H1 (cell line): Measurements from ENCODE around the gene ELANE. TPM values are rescaled to one million over a fixed set of nuclear protein-coding genes. Genes with fewer than 3 reads are reported as not detected.
A peak's percentile ranks its signal among the peaks of the same experiment; 100 is the strongest.

ENCODE experiments used
- CTCF ChIA-PET: fragments of 300-600 bp; sonication (Branson Sonifier 250); formaldehyde crosslinking; loops from one replicate; lab custom pipeline; 2021; ENCODE audit not compliant: partially characterized antibody; lab: Charles Lee
- POLR2A ChIA-PET: fragments of 300-600 bp; sonication (Branson Sonifier 250); formaldehyde crosslinking; loops from one replicate; lab custom pipeline; 2021; ENCODE audit warnings: inconsistent platforms; ENCODE audit not compliant: partially characterized antibody; lab: Charles Lee
- DNase-seq, 2 experiments: peaks; one replicate each; pipeline versions ENCODE4 v3.0.0 to v3.0.0-alpha.2; 2010 to 2022; ENCODE audit warnings: low spot score in 2 of 2, low read depth in 1 of 2, mixed read lengths in 1 of 2
- FAIRE-seq: peaks from 2 replicates; lab custom pipeline; 2011; peaks lifted over from hg19 to GRCh38; lab: Jason Lieb, UNC
- H2AFZ ChIP-seq: 2 replicates; pipeline ENCODE4 v1.8.1; 2012; ENCODE audit warnings: low read length, inconsistent platforms
- H2AK5ac ChIP-seq: 2 replicates; pipeline ENCODE4 v1.6.1; 2013; ENCODE audit warnings: low read depth, low read length
- H2BK120ac ChIP-seq: replicated peaks from 2 replicates; pipeline ENCODE3; 2013; ENCODE audit warnings: low read depth, low read length, inconsistent platforms
- H2BK12ac ChIP-seq: 2 replicates; pipeline ENCODE4 v1.6.1; 2013; ENCODE audit warnings: low read depth, low read length
- H2BK15ac ChIP-seq: 2 replicates; pipeline ENCODE4 v1.6.1; 2013; ENCODE audit warnings: low read length
- H2BK20ac ChIP-seq: 2 replicates; pipeline ENCODE4 v1.6.1; 2013; ENCODE audit warnings: low read length
- H2BK5ac ChIP-seq: 2 replicates; pipeline ENCODE4 v1.6.1; 2013; ENCODE audit warnings: low read depth, low read length
- H3K14ac ChIP-seq: 2 replicates; pipeline ENCODE4 v1.6.1; 2013; ENCODE audit warnings: inconsistent platforms; ENCODE audit not compliant: insufficient read length
- H3K18ac ChIP-seq: 2 replicates; pipeline ENCODE4 v1.6.1; 2013; ENCODE audit warnings: low read length; ENCODE audit errors: extremely low read depth
- H3K23ac ChIP-seq: 2 replicates; pipeline ENCODE4 v1.6.1; 2013; ENCODE audit warnings: inconsistent platforms; ENCODE audit not compliant: insufficient read length
- H3K23me2 ChIP-seq: 2 replicates; pipeline ENCODE4 v1.6.1; 2013; ENCODE audit warnings: low read depth, low read length
- H3K27ac ChIP-seq: 2 replicates; pipeline ENCODE4 v1.6.1; 2011; ENCODE audit warnings: low read depth, low read length, inconsistent platforms
- H3K27me3 ChIP-seq, 4 experiments: replicated peaks in 1 of 4; 1 replicate in 1 of 4; 2 replicates in 3 of 4; pipeline versions ENCODE4 v1.6.1 to v1.8.1; 2011 to 2013; ENCODE audit warnings: low read length in 3 of 4, mild to moderate bottlenecking in 3 of 4, inconsistent platforms in 2 of 4, mixed read lengths in 2 of 4, moderate library complexity in 1 of 4; ENCODE audit not compliant: control insufficient read depth in 3 of 4, insufficient read depth in 3 of 4; ENCODE audit errors: extremely low read depth in 1 of 4
- H3K36me3 ChIP-seq, 4 experiments: 2 replicates each; pipeline versions ENCODE4 v1.6.1 to v1.8.1; 2011 to 2013; ENCODE audit warnings: mild to moderate bottlenecking in 4 of 4, low read length in 3 of 4, moderate library complexity in 2 of 4, control low read depth in 1 of 4, inconsistent platforms in 1 of 4; ENCODE audit not compliant: insufficient read depth in 4 of 4, control insufficient read depth in 2 of 4
- H3K4ac ChIP-seq: replicated peaks from 2 replicates; pipeline ENCODE3; 2013; ENCODE audit warnings: low read length, low read depth, mixed read lengths, inconsistent platforms; ENCODE audit not compliant: insufficient read length
- H3K4me1 ChIP-seq, 4 experiments: replicated peaks in 1 of 4; 1 replicate in 1 of 4; 2 replicates in 3 of 4; pipeline versions ENCODE4 v1.6.1 to v1.8.1; 2011 to 2013; ENCODE audit warnings: low read length in 3 of 4, inconsistent platforms in 2 of 4, mixed read lengths in 1 of 4; ENCODE audit not compliant: insufficient read depth in 4 of 4, control insufficient read depth in 3 of 4
- H3K4me2 ChIP-seq, 2 experiments: 2 replicates each; pipeline versions ENCODE4 v1.6.1 to v1.8.1; 2011 to 2013; ENCODE audit warnings: low read depth in 2 of 2, low read length in 2 of 2, control low read depth in 1 of 2, inconsistent platforms in 1 of 2, mild to moderate bottlenecking in 1 of 2; ENCODE audit not compliant: insufficient read depth in 1 of 2
- H3K4me3 ChIP-seq, 4 experiments: fragments of 200-600, 300-600 bp in 1 of 4; sonication (generic), shearing (Covaris generic), sonication (Bioruptor Twin) in 1 of 4; 2 replicates each; pipeline versions ENCODE4 v1.5.1 to v1.8.1; 2011 to 2016; ENCODE audit warnings: low read length in 4 of 4, low read depth in 3 of 4, control low read depth in 2 of 4, inconsistent platforms in 2 of 4, mild to moderate bottlenecking in 2 of 4, mixed read lengths in 1 of 4, moderate library complexity in 1 of 4; ENCODE audit not compliant: insufficient read depth in 2 of 4; ENCODE audit errors: extremely low read depth in 1 of 4
- H3K56ac ChIP-seq: replicated peaks from 2 replicates; pipeline ENCODE3; 2013; ENCODE audit warnings: low read depth, mild to moderate bottlenecking, mixed read lengths, low read length, inconsistent platforms; ENCODE audit not compliant: insufficient read length
- H3K79me1 ChIP-seq: 2 replicates; pipeline ENCODE4 v1.6.1; 2013; ENCODE audit warnings: low read depth, low read length, control low read depth
- H3K79me2 ChIP-seq, 2 experiments: 2 replicates each; pipeline versions ENCODE4 v1.6.1 to v1.8.1; 2012 to 2013; ENCODE audit warnings: low read length in 2 of 2, mild to moderate bottlenecking in 2 of 2, inconsistent platforms in 1 of 2; ENCODE audit not compliant: insufficient read depth in 2 of 2, control insufficient read depth in 1 of 2
- H3K9ac ChIP-seq, 4 experiments: replicated peaks in 1 of 4; 1 replicate in 1 of 4; 2 replicates in 3 of 4; pipeline versions ENCODE4 v1.6.1 to v1.8.1; 2011 to 2013; ENCODE audit warnings: low read depth in 3 of 4, low read length in 3 of 4, control low read depth in 2 of 4, mild to moderate bottlenecking in 2 of 4, moderate library complexity in 2 of 4, inconsistent platforms in 1 of 4; ENCODE audit errors: extremely low read depth in 1 of 4
- H3K9me3 ChIP-seq, 2 experiments: 2 replicates each; pipeline versions ENCODE4 v1.6.1 to v1.8.1; 2012 to 2013; ENCODE audit warnings: mild to moderate bottlenecking in 2 of 2, moderate library complexity in 2 of 2, control low read depth in 1 of 2, inconsistent platforms in 1 of 2, low read depth in 1 of 2, low read length in 1 of 2, mixed read lengths in 1 of 2; ENCODE audit not compliant: insufficient read depth in 2 of 2
- H4K20me1 ChIP-seq, 2 experiments: replicated peaks in 1 of 2; 2 replicates each; pipeline versions ENCODE3 to v1.8.1; 2011 to 2013; ENCODE audit warnings: inconsistent platforms in 2 of 2, low read length in 2 of 2, mild to moderate bottlenecking in 1 of 2; ENCODE audit not compliant: insufficient read depth in 2 of 2, control insufficient read depth in 1 of 2
- H4K5ac ChIP-seq: 2 replicates; pipeline ENCODE4 v1.6.1; 2013; ENCODE audit warnings: low read length, low read depth, mixed read lengths, inconsistent platforms; ENCODE audit not compliant: insufficient read length
- H4K8ac ChIP-seq: 2 replicates; pipeline ENCODE4 v1.8.0; 2013; ENCODE audit warnings: mild to moderate bottlenecking, moderate library complexity, low read length, inconsistent platforms; ENCODE audit not compliant: insufficient read depth; ENCODE audit errors: extremely low read depth
- H4K91ac ChIP-seq: replicated peaks from 2 replicates; pipeline ENCODE3; 2013; ENCODE audit warnings: low read length, mixed read lengths, inconsistent platforms; ENCODE audit not compliant: insufficient read length
- EGR1 ChIP-seq: IDR thresholded peaks from 2 replicates; pipeline ENCODE4 v1.6.1; 2011; ENCODE audit warnings: low read depth, low read length, borderline replicate concordance
- RNF2 ChIP-seq: fragments of 200-900, 300-1000 bp; sonication (generic); IDR thresholded peaks from 2 replicates; pipeline ENCODE4 v1.7.1; 2016; ENCODE audit warnings: borderline replicate concordance, low read depth, mild to moderate bottlenecking, antibody characterized with exemption, low read length; ENCODE audit not compliant: poor library complexity, severe bottlenecking; ENCODE audit errors: missing control alignments
- WGBS, 2 experiments: shearing (Covaris generic) in 1 of 2; methylation state at CpG; one replicate each; pipeline versions ENCODE4 v1.1.6 to v1.1.7; 2013 to 2015; ENCODE audit warnings: low lambda C conversion rate in 2 of 2, mixed read lengths in 2 of 2, inconsistent platforms in 1 of 2, low coverage in 1 of 2, missing lambda C conversion rate in 1 of 2; ENCODE audit not compliant: insufficient replicate concordance in 2 of 2, insufficient coverage in 1 of 2, insufficient read length in 1 of 2; ENCODE audit errors: extremely low coverage in 1 of 2, missing lambda C conversion rate in 1 of 2; 5-methylcytosine and 5-hydroxymethylcytosine counted together
- polyA plus RNA-seq, 7 experiments: library from polyadenylated mRNA; depleted of rRNA in 3 of 7; stranded (reverse) in 5 of 7; unstranded in 2 of 7; fragments of >200 nt in 5 of 7; fragments of 200-250 nt in 2 of 7; gene quantifications; 1 replicate in 5 of 7; 2 replicates in 1 of 7; 4 replicates in 1 of 7; pipeline versions ENCODE4 v1.2.1 to v1.2.3, GENCODE V29; 2011 to 2013; ENCODE audit warnings: missing spikeins in 2 of 7, mixed read lengths in 2 of 7
- total RNA-seq: library from RNA; stranded (reverse); fragmentation: NEBNext Ultra II Directional; extraction: Animal tissue kit (Norgen Biotek cat#: 25700); gene quantifications from 2 replicates; pipeline ENCODE4 v1.2.1, GENCODE V29; 2021

The ELANE gene
- total and polyA plus RNA-seq, 2 of the 8 experiments (the other 6 are each of a cell fraction or from before 2014, with no cell fraction given), result not detected

DNA sequence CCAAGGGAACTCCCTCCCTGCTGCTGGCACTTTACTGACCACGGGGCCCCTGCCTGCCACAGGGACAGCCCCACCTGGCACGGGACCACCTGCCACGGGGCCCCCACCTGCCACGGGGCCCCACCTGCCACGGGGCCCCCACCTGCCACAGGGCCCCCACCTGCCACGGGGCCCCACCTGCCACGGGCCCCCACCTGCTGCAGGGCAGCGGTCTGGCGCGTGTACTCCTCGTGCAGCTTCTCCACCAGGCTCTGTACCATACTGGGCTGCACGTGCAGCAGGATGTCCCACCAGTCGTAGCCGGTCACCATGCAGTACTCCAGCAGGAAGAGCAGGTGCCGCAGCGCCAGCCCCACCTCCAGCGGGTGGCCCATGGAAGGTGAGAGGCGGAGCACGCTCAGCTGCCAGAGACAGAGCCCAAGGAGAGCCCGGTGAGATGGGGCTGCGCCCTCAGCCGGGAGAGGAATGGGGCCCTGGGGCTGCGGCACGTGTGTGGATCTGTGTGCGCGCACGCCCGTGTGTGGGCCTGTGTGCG lies 24.7 kb downstream of the ELANE start:
- H4K91ac ChIP-seq, result no peak overlapping the region
- peaks cover 0 to 5% of the 10 kb centered on the region in 2 experiments for H4K20me1 ChIP-seq
- no peak overlapping the region for H4K8ac ChIP-seq
- no peaks in the 10 kb centered on the region for H3K79me2 ChIP-seq
- no peak overlapping the region for H3K56ac ChIP-seq
- H2BK12ac ChIP-seq, result no peak overlapping the region
- H3K4me3 ChIP-seq, result no peak overlapping the region
- CTCF ChIA-PET, result interaction anchor here (1.5 to 3.1 kb wide), 2 partner anchors 13 to 47 kb away, joined by 4 to 16 read pairs; no protein-coding TSS in a partner anchor
- H3K14ac ChIP-seq, result no peak overlapping the region
- no peak overlapping the region for H3K27ac ChIP-seq
- no peak overlapping the region for H2BK5ac ChIP-seq
- no peak for FAIRE-seq
- H2AK5ac ChIP-seq, result no peak overlapping the region
- no peak overlapping the region for H4K5ac ChIP-seq
- TF ChIP-seq EGR1, result peak; percentile 39; the same call in 1 of the 2 replicates
- no peak for TF ChIP-seq RNF2
- TF ChIP-seq, all 59 proteins: peak for 1
- Histone ChIP-seq H3K23ac (no peak overlapping the region), H3K4ac (no peak overlapping the region), H3K36me3 (peaks cover 0 to 16% (median 4%) of the 10 kb centered on the region in 4 experiments; a peak in 5 of 8 replicates), H2AFZ (no peak overlapping the region), H3K9me3 (peaks cover 0 to 2% of the 10 kb centered on the region in 2 experiments; a peak in 1 of 4 replicates), H2BK120ac (no peak overlapping the region), H3K18ac (no peak overlapping the region), H3K27me3 (no peaks in the 10 kb centered on the region), H2BK20ac (no peak overlapping the region), H3K4me1 (peaks cover 0 to 10% (median 4%) of the 10 kb centered on the region in 4 experiments; a peak in 5 of 7 replicates), H2BK15ac (no peak overlapping the region), H3K4me2 (no peak overlapping the region), H3K9ac (no peak overlapping the region), H3K79me1 (peaks cover 2% of the 10 kb centered on the region; the same call in 1 of the 2 replicates), H3K23me2 (no peaks in the 10 kb centered on the region)
- no peak for DNase-seq
- POLR2A ChIA-PET, result interaction anchor here (1.2 to 11.5 kb wide), 2 partner anchors 13 to 150 kb away, joined by 4 to 82 read pairs; partner anchors contain the start of genes MED16 and RNU6-9
- WGBS, 2 experiments, result 96% methylated on average over 21 of the region's 29 CpGs; no CpG with 5 or more reads in 1 of the 2 experiments
